GM21423 (cell line): ENCODE measurements around the gene GNG12.
"Not testable (repeated sequence)": the region's sequence is repeated elsewhere in the genome, so short reads cannot be mapped to it uniquely, and the experiment has no call there.

Experiments
- ATAC-seq: cut with Tn5 transposase; IDR thresholded peaks from one replicate; pipeline ENCODE4 v1.9.1; 2021; ENCODE audit warnings: mild to moderate bottlenecking, moderate library complexity; ENCODE audit not compliant: unreplicated experiment

GNG12 gene

DNA sequence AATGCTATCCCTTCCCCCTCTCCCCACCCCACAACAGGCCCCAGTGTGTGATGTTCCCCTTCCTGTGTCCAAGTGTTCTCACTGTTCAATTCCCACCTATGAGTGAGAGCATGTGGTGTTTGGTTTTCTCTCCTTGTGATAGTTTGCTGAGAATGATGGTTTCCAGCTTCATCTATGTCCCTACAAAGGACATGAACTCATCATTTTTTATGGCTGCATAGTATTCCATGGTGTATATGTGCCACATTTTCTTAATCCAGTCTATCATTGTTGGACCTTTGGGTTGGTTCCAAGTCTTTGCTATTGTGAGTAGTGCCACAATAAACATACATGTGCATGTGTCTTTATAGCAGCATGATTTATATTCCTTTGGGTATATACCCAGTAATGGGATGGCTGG, 168.0 kb downstream of the GNG12 start:
- ATAC-seq, result not testable (repeated sequence)

DNA sequence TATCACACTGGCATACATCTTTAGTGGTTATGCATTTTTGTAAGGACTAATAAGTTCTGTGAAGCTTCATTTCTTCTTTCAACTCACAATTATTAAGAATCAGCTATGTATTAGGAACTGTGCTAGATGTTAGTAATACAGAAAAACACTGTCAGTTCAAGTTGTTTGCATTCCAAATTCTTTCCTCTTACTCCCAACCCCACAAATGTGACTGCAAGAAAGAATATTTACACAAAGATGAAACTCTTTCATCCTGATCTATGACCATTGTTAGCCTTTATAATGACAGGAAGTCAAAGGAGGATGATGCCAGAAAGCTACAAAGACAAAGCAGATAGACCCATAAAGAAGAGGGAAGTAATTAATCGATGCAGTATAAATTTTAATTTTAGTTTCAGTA, 169.2 kb downstream of the GNG12 start:
- no peak for ATAC-seq

DNA sequence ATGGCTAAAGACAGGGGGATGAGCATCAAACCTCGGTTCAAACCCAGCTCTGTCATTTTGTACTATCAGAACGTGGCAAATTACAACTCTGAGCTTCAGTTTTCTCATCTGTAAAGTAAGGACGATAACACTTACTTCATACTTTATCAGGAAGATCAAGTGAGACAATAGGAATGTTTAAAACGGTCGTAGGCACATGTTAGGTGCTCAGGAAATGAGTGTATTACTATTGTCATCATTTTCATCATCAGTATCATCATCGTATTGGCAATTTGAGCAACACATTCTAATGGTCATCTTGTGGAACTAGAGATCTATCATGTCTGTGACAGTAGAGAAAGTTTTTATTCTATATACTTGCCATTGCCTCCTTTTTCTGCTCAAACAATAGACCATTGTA, 170.4 kb downstream of the GNG12 start:
- no peak for ATAC-seq

DNA sequence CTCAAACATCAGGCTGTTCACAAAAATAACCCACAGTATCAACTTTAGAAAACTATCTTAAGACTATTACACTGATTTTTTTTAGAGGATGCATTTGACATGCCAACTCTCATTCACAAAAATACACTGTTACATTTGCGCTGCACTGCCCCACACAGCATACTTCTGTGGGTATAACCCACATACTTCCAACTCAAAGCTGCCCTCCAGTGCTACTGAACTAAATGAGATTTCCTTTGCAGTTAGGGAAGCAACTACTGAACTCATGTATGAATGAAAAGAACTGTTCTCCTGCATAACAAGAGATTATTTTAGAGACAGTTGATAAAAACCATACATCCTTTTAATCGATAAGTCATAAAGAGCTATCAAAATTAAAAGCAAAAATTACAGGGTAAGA, 174.0 kb downstream of the GNG12 start:
- no peak for ATAC-seq

DNA sequence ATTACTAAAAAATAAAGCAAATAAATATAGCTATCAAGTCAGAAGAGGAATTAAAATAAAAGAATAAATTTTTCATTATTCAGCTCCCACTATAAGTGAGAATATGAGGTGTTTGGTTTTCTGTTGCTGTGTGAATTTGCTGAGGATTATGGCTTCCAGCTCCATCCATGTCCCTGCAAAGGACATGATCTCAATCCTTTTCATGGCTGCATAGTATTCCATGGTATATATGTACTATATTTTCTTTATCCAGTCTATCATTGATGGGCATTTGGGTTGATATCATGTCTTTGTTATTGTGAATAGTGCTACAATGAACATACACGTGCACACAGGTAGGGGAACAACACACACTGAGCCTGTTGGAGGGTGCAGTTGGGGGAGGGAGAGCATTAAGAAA, 176.1 kb downstream of the GNG12 start:
- ATAC-seq, result not testable (repeated sequence)

DNA sequence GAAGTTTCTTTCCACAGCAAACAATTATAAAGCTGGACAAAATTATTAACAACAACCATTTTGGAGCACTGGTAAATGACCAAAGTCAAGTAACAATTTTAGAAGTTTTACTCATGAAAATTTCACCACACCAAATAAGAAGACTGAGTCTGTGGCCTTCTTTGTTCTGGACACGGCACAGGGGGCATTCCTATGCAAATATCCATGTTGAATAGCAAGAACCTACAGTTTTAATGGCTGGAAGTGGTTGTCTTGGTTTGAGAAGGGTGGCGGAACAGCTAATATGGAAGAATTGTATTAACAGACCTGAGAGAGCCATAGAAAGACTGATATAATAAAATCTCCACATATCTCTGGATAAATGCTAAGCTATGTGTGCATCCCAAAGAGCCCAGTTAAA, 177.7 kb downstream of the GNG12 start:
- ATAC-seq, result no peak

GRCh38 chr1:67653304-67653703, 180.0 kb downstream of the GNG12 start:
- ATAC-seq, result no peak

DNA sequence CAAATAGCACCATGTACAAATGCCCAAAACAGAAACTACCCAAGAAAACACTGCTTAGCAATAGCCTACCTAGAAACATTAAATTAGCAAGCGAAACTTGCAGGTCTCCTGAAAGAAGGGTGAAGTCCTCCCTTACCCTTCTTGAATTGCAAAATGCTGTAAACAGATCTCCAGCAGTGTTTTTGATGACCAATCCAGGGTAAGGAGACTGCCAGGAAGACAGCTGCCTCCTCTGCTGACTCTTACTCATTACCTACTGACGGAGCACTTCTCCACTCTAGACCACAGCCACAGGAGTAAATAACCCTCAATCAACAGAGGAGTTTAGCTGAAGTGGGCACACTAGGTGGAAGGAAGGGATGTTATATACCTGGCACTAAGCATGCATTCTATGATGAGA, 180.5 kb downstream of the GNG12 start:
- no peak for ATAC-seq
